ENCODE measurements around the gene SOX9.

GRCh38 chr17:72142614-72143013, 21.8 kb downstream of the SOX9 start:
- no peak for TF ChIP-seq YY1 (IDR thresholded peaks at IDR 0.05; ENCODE audit: insufficient read depth, insufficient read length)
- TF ChIP-seq SUZ12 (IDR thresholded peaks at IDR 0.05; ENCODE audit: extremely low read depth, insufficient read depth, insufficient read length), result no peak
- TF ChIP-seq ZNF274 (IDR thresholded peaks at IDR 0.05; ENCODE audit: low read depth, low read length), result no peak
